Measurements from ENCODE around the gene MICALL2. TPM values are rescaled to one million over a fixed set of nuclear protein-coding genes. Genes with fewer than 3 reads are reported as not detected.

The MICALL2 gene
- total and polyA plus RNA-seq, 4 donors, result 19.0 to 70.6 (median 41.0) TPM

DNA sequence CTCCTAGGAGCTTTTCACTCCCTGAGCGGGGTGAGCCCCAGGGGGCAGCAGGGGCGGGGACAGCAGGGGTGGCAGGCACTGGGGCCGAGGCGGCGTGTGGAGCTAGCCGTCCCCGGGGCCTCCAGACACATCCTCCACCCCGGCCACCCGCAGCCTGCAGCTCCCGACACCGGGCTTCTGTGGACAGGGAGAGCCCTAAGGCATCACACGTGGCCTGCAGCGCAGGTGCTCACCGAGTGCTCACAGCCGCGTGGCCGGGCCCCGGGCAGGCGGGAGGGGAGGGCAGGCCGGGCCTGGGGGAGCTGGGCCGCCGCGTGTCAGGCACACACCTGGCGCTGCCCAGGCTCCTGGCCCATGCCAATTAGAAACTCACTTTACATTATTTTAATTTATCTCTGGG is 51.4 kb downstream of the MICALL2 start:
- H3K4me3 ChIP-seq, result no peak overlapping the region
- peaks cover 0 to 4% (median 0%) of the 10 kb centered on the region in 4 donors for H3K9me3 ChIP-seq (ENCODE audit: control insufficient read depth in 4 of 4, insufficient read depth in 3 of 4, low read length in 3 of 4)
- DNase-seq, result no peak
- no peaks in the 10 kb centered on the region for H3K36me3 ChIP-seq (ENCODE audit: control insufficient read depth in 4 of 4, insufficient read depth in 4 of 4, low read length in 4 of 4)
- no peak for ATAC-seq (ENCODE audit: insufficient read depth, low FRiP score)
- H3K9ac ChIP-seq (ENCODE audit: insufficient read depth in 1 of 2, low read length in 2 of 2), result no peak overlapping the region
- no peak overlapping the region for H3K27ac ChIP-seq (ENCODE audit: low read depth in 1 of 2, low read length in 1 of 2)
- TF ChIP-seq, protein P1, sequence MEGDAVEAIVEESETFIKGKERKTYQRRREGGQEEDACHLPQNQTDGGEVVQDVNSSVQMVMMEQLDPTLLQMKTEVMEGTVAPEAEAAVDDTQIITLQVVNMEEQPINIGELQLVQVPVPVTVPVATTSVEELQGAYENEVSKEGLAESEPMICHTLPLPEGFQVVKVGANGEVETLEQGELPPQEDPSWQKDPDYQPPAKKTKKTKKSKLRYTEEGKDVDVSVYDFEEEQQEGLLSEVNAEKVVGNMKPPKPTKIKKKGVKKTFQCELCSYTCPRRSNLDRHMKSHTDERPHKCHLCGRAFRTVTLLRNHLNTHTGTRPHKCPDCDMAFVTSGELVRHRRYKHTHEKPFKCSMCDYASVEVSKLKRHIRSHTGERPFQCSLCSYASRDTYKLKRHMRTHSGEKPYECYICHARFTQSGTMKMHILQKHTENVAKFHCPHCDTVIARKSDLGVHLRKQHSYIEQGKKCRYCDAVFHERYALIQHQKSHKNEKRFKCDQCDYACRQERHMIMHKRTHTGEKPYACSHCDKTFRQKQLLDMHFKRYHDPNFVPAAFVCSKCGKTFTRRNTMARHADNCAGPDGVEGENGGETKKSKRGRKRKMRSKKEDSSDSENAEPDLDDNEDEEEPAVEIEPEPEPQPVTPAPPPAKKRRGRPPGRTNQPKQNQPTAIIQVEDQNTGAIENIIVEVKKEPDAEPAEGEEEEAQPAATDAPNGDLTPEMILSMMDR (IDR thresholded peaks at IDR 0.05; ENCODE audit: control extremely low read depth, extremely low read depth), result no peak
- H3K27me3 ChIP-seq (ENCODE audit: control insufficient read depth in 3 of 3, insufficient read depth in 3 of 3, low read length in 2 of 3), result peaks cover 6 to 42% (median 28%) of the 10 kb centered on the region in 3 donors
- WGBS, 2 donors, result 54 to 63% methylated on average over 24 of the region's 24 CpGs
- peaks cover 0 to 7% (median 3%) of the 10 kb centered on the region in 5 donors for H3K4me1 ChIP-seq (ENCODE audit: control insufficient read depth in 5 of 5, insufficient read depth in 5 of 5, low read length in 5 of 5)

DNA sequence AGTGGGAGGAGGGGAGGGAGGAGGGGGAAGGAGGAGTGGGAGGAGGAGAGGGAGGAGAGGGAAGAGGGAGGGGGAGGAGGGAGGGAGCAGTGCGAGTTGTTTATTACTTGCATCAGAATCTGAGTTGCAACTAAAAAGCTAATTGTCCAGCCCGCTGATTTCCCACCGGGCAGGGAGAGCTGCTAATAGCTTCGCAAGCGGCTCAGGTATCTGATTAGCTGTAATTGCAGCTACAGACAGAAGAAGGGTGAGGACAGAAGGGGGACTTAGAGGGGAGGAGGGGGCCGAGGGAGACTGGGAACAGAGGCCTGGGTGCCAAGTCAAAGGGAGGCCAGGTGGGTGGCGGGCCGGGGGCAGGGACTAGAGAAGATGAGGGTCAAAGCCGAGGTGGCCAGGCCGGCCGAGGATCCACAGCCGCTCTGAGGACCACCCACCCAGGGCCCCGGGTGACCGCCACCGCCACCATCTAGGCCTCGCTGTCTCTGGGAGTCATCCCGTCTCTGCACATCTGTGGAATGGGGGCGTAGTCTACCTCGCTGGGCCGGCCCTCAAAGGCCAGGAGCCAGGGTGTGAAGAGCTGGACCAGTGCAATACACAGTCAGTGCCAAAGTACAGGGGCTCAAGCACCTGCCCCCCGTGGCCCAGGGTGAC is 54.2 kb downstream of the MICALL2 start:
- ATAC-seq (ENCODE audit: insufficient read depth, low FRiP score) (no peak), DNase-seq (no peak)
- Histone ChIP-seq H3K4me1 (ENCODE audit: control insufficient read depth in 5 of 5, insufficient read depth in 5 of 5, low read length in 5 of 5) (no peaks in the 10 kb centered on the region), H3K9ac (ENCODE audit: insufficient read depth in 1 of 2, low read length in 2 of 2) (no peak overlapping the region), H3K36me3 (ENCODE audit: control insufficient read depth in 4 of 4, insufficient read depth in 4 of 4, low read length in 4 of 4) (no peaks in the 10 kb centered on the region), H3K27ac (ENCODE audit: low read depth in 1 of 2, low read length in 1 of 2) (no peak overlapping the region), H3K4me3 (no peak overlapping the region), H3K9me3 (ENCODE audit: control insufficient read depth in 4 of 4, insufficient read depth in 3 of 4, low read length in 3 of 4) (peaks cover 0 to 17% (median 1%) of the 10 kb centered on the region in 4 donors), H3K27me3 (ENCODE audit: control insufficient read depth in 3 of 3, insufficient read depth in 3 of 3, low read length in 2 of 3) (peaks cover 9 to 59% (median 48%) of the 10 kb centered on the region in 3 donors)
- 62 to 71% methylated on average over 21 of the region's 21 CpGs for WGBS, 2 donors
- TF ChIP-seq, protein P1 (IDR thresholded peaks at IDR 0.05; ENCODE audit: control extremely low read depth, extremely low read depth), result no peak

DNA sequence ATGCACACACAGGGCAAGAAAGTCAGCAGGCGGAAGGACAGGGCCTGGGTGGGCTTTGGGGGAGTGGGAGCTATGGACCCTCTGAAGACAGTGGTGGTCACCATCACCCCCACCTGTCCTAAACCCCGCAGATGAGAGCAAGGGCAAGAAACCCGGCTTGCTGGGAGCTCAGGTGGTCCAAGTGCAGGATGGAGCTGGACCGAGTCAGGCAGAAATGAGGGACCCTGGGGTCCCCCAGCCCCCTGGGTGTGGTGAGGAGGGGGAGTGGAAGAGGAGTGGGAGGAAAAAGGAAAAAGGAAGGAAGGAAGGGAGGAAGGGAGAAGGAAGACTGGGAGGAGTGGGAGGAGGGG is 54.8 kb downstream of the MICALL2 start:
- TF ChIP-seq, protein P1 (IDR thresholded peaks at IDR 0.05; ENCODE audit: control extremely low read depth, extremely low read depth), result no peak
- 25 to 32% methylated on average over 4 of the region's 4 CpGs for WGBS, 2 donors
- Histone ChIP-seq H3K4me3 (no peak overlapping the region), H3K9me3 (ENCODE audit: control insufficient read depth in 4 of 4, insufficient read depth in 3 of 4, low read length in 3 of 4) (peaks cover 0 to 17% (median 1%) of the 10 kb centered on the region in 4 donors), H3K4me1 (ENCODE audit: control insufficient read depth in 5 of 5, insufficient read depth in 5 of 5, low read length in 5 of 5) (no peaks in the 10 kb centered on the region), H3K27ac (ENCODE audit: low read depth in 1 of 2, low read length in 1 of 2) (no peak overlapping the region), H3K27me3 (ENCODE audit: control insufficient read depth in 3 of 3, insufficient read depth in 3 of 3, low read length in 2 of 3) (peaks cover 9 to 63% (median 49%) of the 10 kb centered on the region in 3 donors), H3K9ac (ENCODE audit: insufficient read depth in 1 of 2, low read length in 2 of 2) (no peak overlapping the region), H3K36me3 (ENCODE audit: control insufficient read depth in 4 of 4, insufficient read depth in 4 of 4, low read length in 4 of 4) (no peaks in the 10 kb centered on the region)
- ATAC-seq (ENCODE audit: insufficient read depth, low FRiP score), result no peak
- DNase-seq, result no peak
